ENCODE results near the gene KIF1A.

DNA sequence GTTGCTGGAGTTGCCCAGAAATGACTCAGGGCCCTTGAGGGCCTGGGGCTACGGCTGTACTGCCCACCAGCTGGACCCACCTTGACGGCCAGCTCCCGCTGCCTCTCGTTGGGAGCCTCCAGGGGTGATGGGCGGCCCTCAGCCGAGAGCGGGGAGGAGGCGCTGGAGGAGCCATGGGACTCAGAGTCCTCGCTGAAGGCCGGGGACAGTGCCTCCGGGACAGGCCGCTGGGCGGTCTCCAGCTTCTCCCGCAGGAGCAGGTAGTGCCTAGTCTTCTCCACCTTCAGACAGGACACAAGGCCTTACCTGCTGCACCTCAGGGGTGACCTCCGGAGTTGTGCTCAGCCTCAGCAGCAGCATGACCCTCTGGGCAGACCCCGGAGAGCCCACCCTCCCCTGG is 97.6 kb downstream of the KIF1A start:
- TF ChIP-seq, protein P1, sequence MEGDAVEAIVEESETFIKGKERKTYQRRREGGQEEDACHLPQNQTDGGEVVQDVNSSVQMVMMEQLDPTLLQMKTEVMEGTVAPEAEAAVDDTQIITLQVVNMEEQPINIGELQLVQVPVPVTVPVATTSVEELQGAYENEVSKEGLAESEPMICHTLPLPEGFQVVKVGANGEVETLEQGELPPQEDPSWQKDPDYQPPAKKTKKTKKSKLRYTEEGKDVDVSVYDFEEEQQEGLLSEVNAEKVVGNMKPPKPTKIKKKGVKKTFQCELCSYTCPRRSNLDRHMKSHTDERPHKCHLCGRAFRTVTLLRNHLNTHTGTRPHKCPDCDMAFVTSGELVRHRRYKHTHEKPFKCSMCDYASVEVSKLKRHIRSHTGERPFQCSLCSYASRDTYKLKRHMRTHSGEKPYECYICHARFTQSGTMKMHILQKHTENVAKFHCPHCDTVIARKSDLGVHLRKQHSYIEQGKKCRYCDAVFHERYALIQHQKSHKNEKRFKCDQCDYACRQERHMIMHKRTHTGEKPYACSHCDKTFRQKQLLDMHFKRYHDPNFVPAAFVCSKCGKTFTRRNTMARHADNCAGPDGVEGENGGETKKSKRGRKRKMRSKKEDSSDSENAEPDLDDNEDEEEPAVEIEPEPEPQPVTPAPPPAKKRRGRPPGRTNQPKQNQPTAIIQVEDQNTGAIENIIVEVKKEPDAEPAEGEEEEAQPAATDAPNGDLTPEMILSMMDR (IDR thresholded peaks at IDR 0.05; ENCODE audit: low read length) = no peak
- TF ChIP-seq EZH2 (optimal IDR thresholded peaks at IDR 0.05; ENCODE audit: low read depth, low read length) = no peak

Measured in MM.1S (cell line).